OCI-LY3 (cell line): ENCODE measurements around the gene WHRN.

ENCODE experiments used
- H2AFZ ChIP-seq: fragments of 200-600, 300-600 bp; shearing (Covaris generic); 2 replicates; pipeline ENCODE4 v1.6.0; 2014; ENCODE audit warnings: antibody characterized with exemption, low read depth, low read length
- H3K27ac ChIP-seq: fragments of 200-600, 300-600 bp; sonication (generic); 2 replicates; pipeline ENCODE4 v1.5.1; 2014; ENCODE audit warnings: mild to moderate bottlenecking, low read length, moderate library complexity, mixed read lengths
- H3K27me3 ChIP-seq: fragments of 200-600, 300-600 bp; sonication (generic); 2 replicates; pipeline ENCODE4 v1.6.1; 2014; ENCODE audit warnings: low read depth, low read length, mixed read lengths
- H3K36me3 ChIP-seq: fragments of 200-600, 300-600 bp; sonication (generic); replicated peaks from 2 replicates; pipeline ENCODE3; 2014; ENCODE audit warnings: low read depth, low read length, mixed read lengths
- H3K4me1 ChIP-seq: fragments of 300-600, 200-600 bp; sonication (generic); 2 replicates; pipeline ENCODE4 v1.6.1; 2014; ENCODE audit warnings: low read length, mixed read lengths
- H3K4me2 ChIP-seq: fragments of 200-600, 300-600 bp; sonication (generic); 2 replicates; pipeline ENCODE4 v1.6.1; 2014; ENCODE audit warnings: low read length, mixed read lengths
- H3K4me3 ChIP-seq: fragments of 300-600, 200-600 bp; sonication (generic); 2 replicates; pipeline ENCODE4 v1.5.1; 2014; ENCODE audit warnings: antibody characterized with exemption, mild to moderate bottlenecking, low read length, moderate library complexity
- H3K79me2 ChIP-seq: fragments of 300-600, 200-600 bp; shearing (Covaris generic); 2 replicates; pipeline ENCODE4 v1.6.1; 2014; ENCODE audit warnings: mild to moderate bottlenecking, low read length, mixed read lengths
- H3K9ac ChIP-seq: fragments of 300-600, 200-600 bp; shearing (Covaris generic); 2 replicates; pipeline ENCODE4 v1.6.0; 2014; ENCODE audit warnings: mild to moderate bottlenecking, low read length, moderate library complexity
- H3K9me3 ChIP-seq: fragments of 200-600, 300-600 bp; shearing (Covaris generic); 2 replicates; pipeline ENCODE4 v1.6.1; 2014; ENCODE audit warnings: low read length, mixed read lengths; ENCODE audit not compliant: insufficient read depth
- H4K20me1 ChIP-seq: fragments of 200-600, 300-600 bp; sonication (generic); 2 replicates; pipeline ENCODE4 v1.6.1; 2016; ENCODE audit warnings: low read length, mixed read lengths; ENCODE audit not compliant: insufficient read depth
- EZH2phosphoT487 ChIP-seq: fragments of 200-600 bp; shearing (Covaris generic); IDR thresholded peaks from 2 replicates; pipeline ENCODE4 v1.6.1; 2018; ENCODE audit warnings: antibody characterized with exemption, mixed run types, low read depth
- TF ChIP-seq, protein P1 (sequence below): fragments of 200-600, 300-600 bp; sonication (generic); IDR thresholded peaks from 2 replicates; pipeline ENCODE4 v1.5.1; 2014; ENCODE audit warnings: antibody characterized with exemption, low read length, low read depth

The WHRN gene

DNA sequence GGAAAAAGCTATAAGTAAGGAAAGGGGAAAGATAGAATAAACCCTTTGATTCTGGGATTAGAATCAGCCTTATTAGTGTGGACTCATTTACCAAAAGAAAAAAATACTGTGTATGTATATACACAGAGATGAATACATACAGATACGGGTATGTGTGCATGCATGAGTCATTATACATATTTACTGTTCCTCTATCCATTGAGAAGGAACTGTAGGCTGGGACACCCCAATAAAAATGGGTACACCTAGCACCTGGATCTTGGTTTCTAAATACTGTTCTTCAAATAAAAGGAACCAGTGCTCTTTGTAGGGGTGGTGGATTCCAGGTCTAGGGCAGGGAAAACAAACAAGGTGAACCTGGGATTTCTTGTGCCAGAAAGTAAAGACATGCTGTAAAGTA, 48.3 kb downstream of the WHRN start:
- Histone ChIP-seq H3K27ac (no peak overlapping the region), H3K27me3 (no peaks in the 10 kb centered on the region), H3K9ac (no peak overlapping the region), H3K9me3 (no peaks in the 10 kb centered on the region), H3K4me2 (no peak overlapping the region), H3K79me2 (no peaks in the 10 kb centered on the region), H2AFZ (no peak overlapping the region), H3K4me3 (no peak overlapping the region), H3K36me3 (peaks cover 14% of the 10 kb centered on the region), H3K4me1 (peaks cover 23% of the 10 kb centered on the region), H4K20me1 (no peaks in the 10 kb centered on the region)
- TF ChIP-seq, protein P1, sequence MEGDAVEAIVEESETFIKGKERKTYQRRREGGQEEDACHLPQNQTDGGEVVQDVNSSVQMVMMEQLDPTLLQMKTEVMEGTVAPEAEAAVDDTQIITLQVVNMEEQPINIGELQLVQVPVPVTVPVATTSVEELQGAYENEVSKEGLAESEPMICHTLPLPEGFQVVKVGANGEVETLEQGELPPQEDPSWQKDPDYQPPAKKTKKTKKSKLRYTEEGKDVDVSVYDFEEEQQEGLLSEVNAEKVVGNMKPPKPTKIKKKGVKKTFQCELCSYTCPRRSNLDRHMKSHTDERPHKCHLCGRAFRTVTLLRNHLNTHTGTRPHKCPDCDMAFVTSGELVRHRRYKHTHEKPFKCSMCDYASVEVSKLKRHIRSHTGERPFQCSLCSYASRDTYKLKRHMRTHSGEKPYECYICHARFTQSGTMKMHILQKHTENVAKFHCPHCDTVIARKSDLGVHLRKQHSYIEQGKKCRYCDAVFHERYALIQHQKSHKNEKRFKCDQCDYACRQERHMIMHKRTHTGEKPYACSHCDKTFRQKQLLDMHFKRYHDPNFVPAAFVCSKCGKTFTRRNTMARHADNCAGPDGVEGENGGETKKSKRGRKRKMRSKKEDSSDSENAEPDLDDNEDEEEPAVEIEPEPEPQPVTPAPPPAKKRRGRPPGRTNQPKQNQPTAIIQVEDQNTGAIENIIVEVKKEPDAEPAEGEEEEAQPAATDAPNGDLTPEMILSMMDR, result no peak
- no peak for TF ChIP-seq EZH2phosphoT487

DNA sequence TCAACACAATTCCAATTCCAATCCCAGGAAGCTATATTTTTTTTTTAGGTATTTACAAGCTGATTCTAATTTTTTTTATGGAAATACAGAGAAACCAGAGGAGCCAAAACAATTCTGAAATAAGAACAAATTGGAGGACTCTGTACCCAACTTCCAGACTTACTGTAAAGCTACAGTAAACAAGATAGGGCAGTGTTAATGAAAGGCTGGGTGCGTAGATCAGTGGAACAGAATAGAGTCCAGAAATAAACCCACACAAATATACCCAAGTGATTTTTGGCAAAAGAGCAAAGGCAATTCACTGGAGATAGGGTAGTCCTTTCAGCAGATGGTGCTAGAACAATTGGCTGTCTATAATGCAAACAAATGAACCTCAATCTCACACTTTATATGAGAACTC, 50.6 kb downstream of the WHRN start:
- H3K27ac ChIP-seq, result no peak overlapping the region
- no peaks in the 10 kb centered on the region for H3K9me3 ChIP-seq
- H3K9ac ChIP-seq, result no peak overlapping the region
- no peaks in the 10 kb centered on the region for H3K27me3 ChIP-seq
- no peaks in the 10 kb centered on the region for H4K20me1 ChIP-seq
- peaks cover 11% of the 10 kb centered on the region for H3K36me3 ChIP-seq
- H2AFZ ChIP-seq, result no peak overlapping the region
- no peak overlapping the region for H3K4me2 ChIP-seq
- peaks cover 34% of the 10 kb centered on the region for H3K4me1 ChIP-seq
- H3K4me3 ChIP-seq, result no peak overlapping the region
- no peaks in the 10 kb centered on the region for H3K79me2 ChIP-seq
- no peak for TF ChIP-seq EZH2phosphoT487
- TF ChIP-seq, protein P1, result no peak

DNA sequence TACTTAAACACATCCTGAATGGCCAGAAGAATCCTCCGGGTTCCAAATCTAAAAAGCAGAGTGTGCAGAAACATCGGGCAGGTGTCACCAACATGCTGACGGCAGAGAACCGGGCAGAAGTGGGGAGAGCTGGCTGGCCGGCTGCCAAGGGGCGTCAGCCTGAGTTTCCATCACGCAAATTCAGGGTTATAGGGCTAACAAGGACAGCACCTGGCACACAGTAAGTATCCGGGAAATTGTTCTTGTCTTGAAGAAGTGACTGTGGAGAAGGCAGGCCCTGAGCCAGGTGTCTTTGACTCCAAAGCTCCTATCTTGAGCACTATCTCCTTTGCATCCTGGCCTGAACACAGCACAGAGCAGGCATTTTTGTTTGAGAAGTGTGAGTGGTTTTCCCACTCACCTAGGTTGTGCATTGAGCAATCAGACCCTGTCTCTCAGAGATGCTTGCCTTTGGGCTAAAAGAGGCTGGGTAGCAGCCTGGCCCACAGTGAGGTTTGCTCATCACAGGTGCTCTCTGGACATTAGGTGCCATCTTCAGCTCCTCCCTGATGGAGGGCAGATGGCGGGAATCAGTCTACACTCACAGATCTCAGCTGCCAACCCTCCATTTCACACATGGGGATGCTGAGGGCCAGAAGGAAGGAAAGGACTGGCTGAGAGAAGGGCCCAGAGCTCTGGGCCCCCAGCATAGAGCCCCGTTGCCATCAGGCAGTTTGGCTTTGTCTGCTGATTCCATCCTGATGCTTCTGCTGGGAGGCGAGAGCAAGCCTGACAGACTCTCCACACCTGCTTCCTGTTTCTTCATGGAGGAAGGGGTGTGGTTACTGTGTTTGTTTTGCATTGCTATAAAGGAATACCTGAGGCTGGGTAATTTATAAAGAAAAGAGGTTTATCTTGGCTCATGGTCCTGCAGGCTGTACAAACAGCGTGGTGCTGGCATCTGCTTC, 52.8 kb downstream of the WHRN start:
- Histone ChIP-seq H2AFZ (peak overlapping the region; percentile 45; the same call in 1 of the 2 replicates), H3K79me2 (no peaks in the 10 kb centered on the region), H3K27me3 (no peaks in the 10 kb centered on the region), H3K4me1 (peaks cover 34% of the 10 kb centered on the region), H3K9me3 (no peaks in the 10 kb centered on the region), H3K9ac (peak overlapping the region; percentile 7; the same call in 1 of the 2 replicates), H3K4me2 (peak overlapping the region; percentile 65), H3K36me3 (peaks cover 11% of the 10 kb centered on the region), H3K4me3 (peak overlapping the region; percentile 39; the same call in 1 of the 2 replicates), H3K27ac (peak overlapping the region; percentile 60), H4K20me1 (no peaks in the 10 kb centered on the region)
- TF ChIP-seq EZH2phosphoT487, result no peak
- TF ChIP-seq, protein P1, result no peak

DNA sequence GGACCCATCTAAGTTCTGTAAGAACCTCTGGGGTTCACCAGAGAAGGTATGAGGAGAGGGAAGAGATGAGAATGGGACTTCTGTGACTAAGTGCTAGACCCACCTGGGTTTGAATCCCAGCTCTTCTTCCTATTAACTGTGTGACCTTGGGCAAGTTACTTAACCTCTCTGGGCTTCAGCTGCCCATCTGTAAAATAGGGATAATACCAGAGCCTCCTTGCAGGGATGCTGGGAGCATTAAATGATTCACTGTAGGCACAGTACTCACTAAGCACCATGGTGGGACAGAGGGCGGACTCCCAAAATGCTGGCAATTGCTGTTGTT, 53.6 kb downstream of the WHRN start:
- H2AFZ ChIP-seq, result no peak overlapping the region
- no peak for TF ChIP-seq EZH2phosphoT487
- TF ChIP-seq, protein P1, result no peak
- H3K9me3 ChIP-seq, result no peaks in the 10 kb centered on the region
- H3K36me3 ChIP-seq, result peaks cover 11% of the 10 kb centered on the region
- H3K27me3 ChIP-seq, result no peaks in the 10 kb centered on the region
- peak overlapping the region; percentile 39 for H3K4me3 ChIP-seq
- peak overlapping the region; percentile 65 for H3K4me2 ChIP-seq
- H4K20me1 ChIP-seq, result no peaks in the 10 kb centered on the region
- H3K4me1 ChIP-seq, result peaks cover 34% of the 10 kb centered on the region
- H3K27ac ChIP-seq, result peak overlapping the region; percentile 60
- peak overlapping the region; percentile 33; the same call in 1 of the 2 replicates for H3K9ac ChIP-seq
- no peaks in the 10 kb centered on the region for H3K79me2 ChIP-seq
